IMR-90 (cell line): ENCODE results near the gene VPREB3. TPM values are rescaled to one million over a fixed set of nuclear protein-coding genes. Genes with fewer than 3 reads are reported as not detected.

Experiments used
- ATAC-seq: fragments of 200-7000 bp; cut with Tn5 transposase; 2 replicates; pipeline ENCODE4 v1.9.1; 2020; ENCODE audit warnings: low read depth, mild to moderate bottlenecking, moderate library complexity
- BruUV-seq: library from RNA; stranded (reverse); fragments of 400-500 nt; replicated peaks from 2 replicates; lab custom pipeline; 2021; lab: Mats Ljungman, UMichigan
- CTCF ChIA-PET: fragments of 300-600 bp; formaldehyde crosslinking; extraction: SDS; loops from one replicate; lab custom pipeline; 2021; ENCODE audit warnings: antibody characterized with exemption; lab: Yijun Ruan, JAX
- POLR2A ChIA-PET: fragments of 300-600 bp; sonication (Branson Sonifier 250); formaldehyde crosslinking; loops from one replicate; lab custom pipeline; 2022; ENCODE audit warnings: antibody characterized with exemption; ENCODE audit not compliant: unreplicated experiment; lab: Charles Lee
- DNase-seq: peaks from one replicate; pipeline ENCODE4 v3.0.0; 2013
- H2AFZ ChIP-seq: replicated peaks from 2 replicates; pipeline ENCODE3; 2013; ENCODE audit warnings: low read length, mild to moderate bottlenecking; ENCODE audit not compliant: poor library complexity
- H2AK5ac ChIP-seq: 2 replicates; pipeline ENCODE4 v1.6.1; 2013; ENCODE audit warnings: low read depth, low read length, inconsistent platforms
- H2AK9ac ChIP-seq: replicated peaks from 2 replicates; pipeline ENCODE3; 2013; ENCODE audit warnings: mild to moderate bottlenecking, low read depth, low read length, moderate library complexity; ENCODE audit not compliant: poor library complexity
- H2BK120ac ChIP-seq: 2 replicates; pipeline ENCODE4 v1.6.1; 2013; ENCODE audit warnings: low read depth, low read length, inconsistent platforms
- H2BK15ac ChIP-seq: 3 replicates; pipeline ENCODE4 v1.6.1; 2013; ENCODE audit warnings: low read depth, low read length, inconsistent platforms
- H2BK20ac ChIP-seq: 2 replicates; pipeline ENCODE4 v1.6.1; 2013; ENCODE audit warnings: low read depth, mild to moderate bottlenecking, inconsistent platforms, low read length, moderate library complexity
- H2BK5ac ChIP-seq: 2 replicates; pipeline ENCODE4 v1.6.1; 2013; ENCODE audit warnings: mild to moderate bottlenecking, low read depth, low read length, inconsistent platforms; ENCODE audit not compliant: poor library complexity, severe bottlenecking
- H3K14ac ChIP-seq: replicated peaks from 2 replicates; pipeline ENCODE4 v1.6.1; 2013; ENCODE audit warnings: low read depth, low read length, inconsistent platforms
- H3K18ac ChIP-seq: 2 replicates; pipeline ENCODE4 v1.6.1; 2013; ENCODE audit warnings: low read depth, low read length, control low read depth
- H3K23ac ChIP-seq: 2 replicates; pipeline ENCODE4 v1.6.1; 2013; ENCODE audit warnings: low read depth, low read length, inconsistent platforms
- H3K27ac ChIP-seq: 2 replicates; pipeline ENCODE4 v1.5.1; 2013; ENCODE audit warnings: mild to moderate bottlenecking, control low read depth, low read length; ENCODE audit not compliant: insufficient read depth
- H3K27me3 ChIP-seq: 2 replicates; pipeline ENCODE4 v1.6.1; 2013; ENCODE audit warnings: low read length; ENCODE audit not compliant: control insufficient read depth, insufficient read depth
- H3K36me3 ChIP-seq: 2 replicates; pipeline ENCODE4 v1.6.1; 2013; ENCODE audit warnings: low read length, mixed read lengths; ENCODE audit not compliant: control insufficient read depth, insufficient read depth
- H3K4ac ChIP-seq: 2 replicates; pipeline ENCODE4 v1.6.1; 2013; ENCODE audit warnings: low read depth, low read length, inconsistent platforms
- H3K4me1 ChIP-seq: 2 replicates; pipeline ENCODE4 v1.6.1; 2013; ENCODE audit warnings: low read length, mixed read lengths; ENCODE audit not compliant: control insufficient read depth, insufficient read depth
- H3K4me2 ChIP-seq: 2 replicates; pipeline ENCODE4 v1.6.1; 2013; ENCODE audit warnings: low read depth, mild to moderate bottlenecking, control low read depth, low read length, moderate library complexity
- H3K4me3 ChIP-seq: 2 replicates; pipeline ENCODE4 v1.5.1; 2013; ENCODE audit warnings: low read depth, mild to moderate bottlenecking, control low read depth, low read length, moderate library complexity; ENCODE audit not compliant: insufficient read depth
- H3K56ac ChIP-seq: 2 replicates; pipeline ENCODE4 v1.6.1; 2013; ENCODE audit warnings: low read length, inconsistent platforms; ENCODE audit not compliant: insufficient read depth; ENCODE audit errors: extremely low read depth
- H3K79me1 ChIP-seq, 2 experiments: 2 replicates each; pipeline ENCODE4 v1.6.1; 2013; ENCODE audit warnings: low read length in 2 of 2, inconsistent platforms in 1 of 2, low read depth in 1 of 2
- H3K9ac ChIP-seq: 2 replicates; pipeline ENCODE4 v1.6.1; 2013; ENCODE audit warnings: low read depth, low read length, control low read depth
- H3K9me1 ChIP-seq: 2 replicates; pipeline ENCODE4 v1.6.1; 2013; ENCODE audit warnings: low read length, inconsistent platforms; ENCODE audit not compliant: insufficient read depth
- H3K9me3 ChIP-seq: 2 replicates; pipeline ENCODE4 v1.6.1; 2013; ENCODE audit warnings: low read length; ENCODE audit not compliant: control insufficient read depth, insufficient read depth
- H4K20me1 ChIP-seq: 2 replicates; pipeline ENCODE4 v1.6.1; 2013; ENCODE audit warnings: low read length, inconsistent platforms; ENCODE audit not compliant: insufficient read depth
- H4K5ac ChIP-seq: 2 replicates; pipeline ENCODE4 v1.6.1; 2013; ENCODE audit warnings: mild to moderate bottlenecking, low read depth, low read length, control low read depth
- H4K8ac ChIP-seq, 2 experiments: 2 replicates each; pipeline ENCODE4 v1.6.1; 2013; ENCODE audit warnings: low read depth in 2 of 2, low read length in 2 of 2, control low read depth in 1 of 2, inconsistent platforms in 1 of 2
- H4K91ac ChIP-seq: 2 replicates; pipeline ENCODE4 v1.6.1; 2013; ENCODE audit warnings: low read depth, low read length, inconsistent platforms; ENCODE audit not compliant: insufficient read depth
- BHLHE40 ChIP-seq: fragments of 150-350 bp; IDR thresholded peaks from 2 replicates; pipeline ENCODE4 v1.6.1; 2016; ENCODE audit warnings: mild to moderate bottlenecking, low read depth, low read length
- CEBPB ChIP-seq: IDR thresholded peaks from 2 replicates; pipeline ENCODE4 v1.6.1; 2012; ENCODE audit warnings: low read depth, low read length, improper control_type of control experiment
- CHD1 ChIP-seq: IDR thresholded peaks from 2 replicates; pipeline ENCODE4 v1.6.1; 2012; ENCODE audit warnings: low read depth, low read length, improper control_type of control experiment
- ELK1 ChIP-seq: fragments of 150-350 bp; IDR thresholded peaks from 2 replicates; pipeline ENCODE4 v1.6.1; 2016; ENCODE audit warnings: low read depth, mild to moderate bottlenecking, low read length, moderate library complexity, borderline replicate concordance
- FOS ChIP-seq: fragments of 150-350 bp; IDR thresholded peaks from 2 replicates; pipeline ENCODE4 v1.6.1; 2016; ENCODE audit warnings: low read depth, low read length
- MAFK ChIP-seq: IDR thresholded peaks from 2 replicates; pipeline ENCODE4 v1.6.1; 2012; ENCODE audit warnings: low read depth, low read length, improper control_type of control experiment
- MAZ ChIP-seq: IDR thresholded peaks from 2 replicates; pipeline ENCODE4 v1.6.1; 2012; ENCODE audit warnings: low read depth, mild to moderate bottlenecking, low read length, improper control_type of control experiment, moderate library complexity, borderline replicate concordance
- MXI1 ChIP-seq: IDR thresholded peaks from 2 replicates; pipeline ENCODE4 v1.6.1; 2012; ENCODE audit warnings: low read depth, mild to moderate bottlenecking, low read length, moderate library complexity, borderline replicate concordance
- NFE2L2 ChIP-seq: fragments of 150-350 bp; IDR thresholded peaks from 2 replicates; pipeline ENCODE4 v1.6.1; 2016; ENCODE audit warnings: low read depth, mild to moderate bottlenecking, low read length
- POLR2A ChIP-seq: IDR thresholded peaks from 2 replicates; pipeline ENCODE4 v1.6.1; 2012; ENCODE audit warnings: mild to moderate bottlenecking, low read depth, low read length
- RAD21 ChIP-seq: IDR thresholded peaks from 2 replicates; pipeline ENCODE4 v1.6.1; 2012; ENCODE audit warnings: low read length, improper control_type of control experiment
- RCOR1 ChIP-seq: IDR thresholded peaks from 2 replicates; pipeline ENCODE4 v1.6.1; 2012; ENCODE audit warnings: mild to moderate bottlenecking, low read length, improper control_type of control experiment; ENCODE audit not compliant: insufficient replicate concordance
- RFX5 ChIP-seq: IDR thresholded peaks from 2 replicates; pipeline ENCODE4 v1.8.0; 2012; ENCODE audit warnings: low read depth, mild to moderate bottlenecking, low read length, moderate library complexity
- SMC3 ChIP-seq: fragments of 150-350 bp; IDR thresholded peaks from 2 replicates; pipeline ENCODE4 v1.6.1; 2016; ENCODE audit warnings: low read depth, mild to moderate bottlenecking, antibody characterized with exemption, low read length, moderate library complexity
- whole genome bisulfite sequencing, 2 experiments: methylation state at CpG; one replicate each; pipeline versions ENCODE4 v1.1.5 to v1.1.7; 2013; ENCODE audit warnings: missing lambda C conversion rate in 2 of 2; ENCODE audit not compliant: insufficient read length in 1 of 2; ENCODE audit errors: extremely low coverage in 2 of 2; 5-methylcytosine and 5-hydroxymethylcytosine counted together
- dilution Hi-C: fragments of 300-500 bp; cut with HindIII; formaldehyde crosslinking; loops from one replicate; pipeline ENCODE4 v1.14.3; 2018; ENCODE audit warnings: low sequenced_read_pairs; ENCODE audit not compliant: unreplicated experiment
- in situ Hi-C: fragments of 300-500 bp; cut with MboI; formaldehyde crosslinking; loops from 3 replicates; pipeline ENCODE4 v1.14.3; 2019; ENCODE audit warnings: low sequenced_read_pairs, inconsistent platforms, mixed read lengths
- intact Hi-C: fragments of 100-400 bp; cut with micrococcal nuclease; formaldehyde crosslinking; loops from 2 replicates; pipeline ENCODE4 v1.10.0; 2022
- polyA plus RNA-seq, 3 experiments: library from polyadenylated mRNA; depleted of rRNA; stranded (reverse); fragments of >200 nt; gene quantifications; 2 replicates each; pipeline ENCODE4 v1.2.3, GENCODE V29; 2012; ENCODE audit warnings: low replicate concordance in 1 of 3
- total RNA-seq: library from RNA; depleted of rRNA; stranded (reverse); fragments of >200 nt; gene quantifications from 2 replicates; pipeline ENCODE4 v1.2.3, GENCODE V29; 2012
- TF ChIP-seq, protein P1 (sequence below): fragments of 150-350 bp; IDR thresholded peaks from 2 replicates; pipeline ENCODE4 v1.6.1; 2017; ENCODE audit warnings: mild to moderate bottlenecking, antibody characterized with exemption, low read length, low read depth
- TF ChIP-seq, protein P2 (sequence below): conservative IDR thresholded peaks from 2 replicates; pipeline ENCODE4 v1.5.1; 2012; ENCODE audit warnings: mild to moderate bottlenecking, low read depth, low read length, improper control_type of control experiment

VPREB3 gene
- total and polyA plus RNA-seq, 2 of the 4 experiments (the other 2 are of a cell fraction) = not detected

- DNase-seq = peak; percentile 59
- H4K5ac ChIP-seq = no peak overlapping the region
- peak; percentile 86 for ATAC-seq
- H2AFZ ChIP-seq = no peak overlapping the region
- H3K9me1 ChIP-seq = peaks cover 11% of the 10 kb centered on the region
- H2BK15ac ChIP-seq = no peak overlapping the region
- H3K4me3 ChIP-seq = no peak overlapping the region
- in situ Hi-C loops (no loop called here), intact Hi-C loops (no loop called here), dilution Hi-C loops (no loop called here)
- no peak overlapping the region for H3K4ac ChIP-seq
- no CpG with 5 or more reads among the region's 2 CpGs for WGBS, 2 experiments
- H3K36me3 ChIP-seq = peaks cover 45% of the 10 kb centered on the region
- H2AK9ac ChIP-seq = no peak overlapping the region
- no peak overlapping the region for H3K4me2 ChIP-seq
- H3K27ac ChIP-seq = no peak overlapping the region
- peaks cover 22% of the 10 kb centered on the region in 2 experiments for H3K79me1 ChIP-seq
- no peak overlapping the region for H3K56ac ChIP-seq
- ChIA-PET CTCF (no interaction called here), POLR2A (no interaction called here)
- H3K27me3 ChIP-seq = no peaks in the 10 kb centered on the region
- no peaks in the 10 kb centered on the region; the same call in 1 of the 2 replicates for H3K4me1 ChIP-seq
- no peak overlapping the region for H2BK120ac ChIP-seq
- no peaks in the 10 kb centered on the region for H3K9me3 ChIP-seq
- no peaks in the 10 kb centered on the region for H4K20me1 ChIP-seq
- H3K18ac ChIP-seq = no peak overlapping the region
- no peak overlapping the region for H4K91ac ChIP-seq
- TF ChIP-seq RAD21 (no peak), NFE2L2 (no peak), FOS (no peak), POLR2A (no peak), RCOR1 (no peak), BHLHE40 (no peak), MXI1 (no peak), CEBPB (no peak), CHD1 (no peak), MAZ (no peak), MAFK (no peak), ELK1 (no peak), SMC3 (no peak), RFX5 (no peak)
- TF ChIP-seq, protein P1, sequence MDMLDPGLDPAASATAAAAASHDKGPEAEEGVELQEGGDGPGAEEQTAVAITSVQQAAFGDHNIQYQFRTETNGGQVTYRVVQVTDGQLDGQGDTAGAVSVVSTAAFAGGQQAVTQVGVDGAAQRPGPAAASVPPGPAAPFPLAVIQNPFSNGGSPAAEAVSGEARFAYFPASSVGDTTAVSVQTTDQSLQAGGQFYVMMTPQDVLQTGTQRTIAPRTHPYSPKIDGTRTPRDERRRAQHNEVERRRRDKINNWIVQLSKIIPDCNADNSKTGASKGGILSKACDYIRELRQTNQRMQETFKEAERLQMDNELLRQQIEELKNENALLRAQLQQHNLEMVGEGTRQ = no peak
- TF ChIP-seq, protein P2, sequence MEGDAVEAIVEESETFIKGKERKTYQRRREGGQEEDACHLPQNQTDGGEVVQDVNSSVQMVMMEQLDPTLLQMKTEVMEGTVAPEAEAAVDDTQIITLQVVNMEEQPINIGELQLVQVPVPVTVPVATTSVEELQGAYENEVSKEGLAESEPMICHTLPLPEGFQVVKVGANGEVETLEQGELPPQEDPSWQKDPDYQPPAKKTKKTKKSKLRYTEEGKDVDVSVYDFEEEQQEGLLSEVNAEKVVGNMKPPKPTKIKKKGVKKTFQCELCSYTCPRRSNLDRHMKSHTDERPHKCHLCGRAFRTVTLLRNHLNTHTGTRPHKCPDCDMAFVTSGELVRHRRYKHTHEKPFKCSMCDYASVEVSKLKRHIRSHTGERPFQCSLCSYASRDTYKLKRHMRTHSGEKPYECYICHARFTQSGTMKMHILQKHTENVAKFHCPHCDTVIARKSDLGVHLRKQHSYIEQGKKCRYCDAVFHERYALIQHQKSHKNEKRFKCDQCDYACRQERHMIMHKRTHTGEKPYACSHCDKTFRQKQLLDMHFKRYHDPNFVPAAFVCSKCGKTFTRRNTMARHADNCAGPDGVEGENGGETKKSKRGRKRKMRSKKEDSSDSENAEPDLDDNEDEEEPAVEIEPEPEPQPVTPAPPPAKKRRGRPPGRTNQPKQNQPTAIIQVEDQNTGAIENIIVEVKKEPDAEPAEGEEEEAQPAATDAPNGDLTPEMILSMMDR = no peak
- H2BK20ac ChIP-seq = no peak overlapping the region
- no peak overlapping the region for H2BK5ac ChIP-seq
- no peak overlapping the region for H3K9ac ChIP-seq
- H3K14ac ChIP-seq = no peak overlapping the region
- no peak overlapping the region for H3K23ac ChIP-seq
- no TSS peak for BruUV-seq
- no peak overlapping the region for H4K8ac ChIP-seq
- H2AK5ac ChIP-seq = no peak overlapping the region
Measured at GRCh38 chr22:23709107-23709506, 45.1 kb downstream of the VPREB3 start.
